ENCODE measurements around the gene RAB31. TPM values are rescaled to one million over a fixed set of nuclear protein-coding genes. Genes with fewer than 3 reads are reported as not detected.

Gene RAB31
- total RNA-seq, 1 donor from 2014 or later = 27.2 TPM

- DNase-seq = no peak
Measured at GRCh38 chr18:9714266-9715087, 6.4 kb downstream of the RAB31 start.

DNA sequence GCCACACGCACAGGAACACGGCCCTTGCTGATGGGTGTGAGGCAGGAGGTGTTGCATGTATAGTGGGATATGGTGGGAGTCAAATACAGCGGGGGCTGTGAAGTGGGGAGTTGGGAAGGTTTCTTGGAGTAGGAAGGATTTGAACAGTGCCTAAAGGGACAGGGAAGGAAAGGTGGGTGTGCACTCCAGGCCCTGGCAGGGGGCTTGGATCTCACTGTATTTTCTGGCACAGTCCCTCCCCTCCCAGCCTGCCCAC, 6.9 kb downstream of the RAB31 start:
- no peak for DNase-seq

GRCh38 chr18:9715978-9716774, 8.1 kb downstream of the RAB31 start:
- no peak for DNase-seq

DNA sequence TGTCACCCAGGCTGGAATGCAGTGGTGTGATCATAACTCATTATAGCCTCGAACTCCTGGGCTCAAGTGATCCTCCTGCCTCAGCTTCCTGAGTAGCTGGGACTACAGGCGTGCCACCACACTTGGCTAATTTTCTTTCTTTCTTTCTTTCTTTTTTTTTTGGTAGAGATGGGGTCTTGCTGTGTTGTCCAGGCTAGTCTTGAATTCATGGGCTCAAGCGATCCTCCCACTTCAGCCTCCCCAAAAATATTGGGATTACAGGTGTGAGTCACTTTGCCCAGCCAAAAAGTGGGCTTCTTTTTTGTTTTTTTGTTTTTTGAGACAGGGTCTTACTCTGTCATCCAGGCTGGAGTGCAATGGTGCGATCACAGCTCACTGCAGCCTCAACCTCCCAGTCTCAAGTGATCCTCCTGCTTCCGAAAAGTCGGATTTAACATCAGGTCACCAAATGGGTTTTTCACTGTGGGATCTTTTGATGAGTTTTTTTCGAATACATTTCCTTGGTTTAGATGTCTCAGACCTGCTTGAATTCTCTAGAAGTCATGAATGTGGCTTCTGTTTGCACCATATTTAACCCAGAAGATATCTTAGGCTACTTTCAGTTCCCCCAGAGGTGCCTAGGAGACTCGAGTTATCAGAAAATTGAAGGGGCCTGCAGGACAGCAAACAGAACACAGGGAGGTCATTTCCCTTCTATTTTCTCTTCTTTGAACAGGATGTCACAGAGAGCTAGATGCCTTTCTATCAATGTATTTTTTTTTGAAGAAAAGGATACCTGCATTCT, 8.9 kb downstream of the RAB31 start:
- DNase-seq = no peak

DNA sequence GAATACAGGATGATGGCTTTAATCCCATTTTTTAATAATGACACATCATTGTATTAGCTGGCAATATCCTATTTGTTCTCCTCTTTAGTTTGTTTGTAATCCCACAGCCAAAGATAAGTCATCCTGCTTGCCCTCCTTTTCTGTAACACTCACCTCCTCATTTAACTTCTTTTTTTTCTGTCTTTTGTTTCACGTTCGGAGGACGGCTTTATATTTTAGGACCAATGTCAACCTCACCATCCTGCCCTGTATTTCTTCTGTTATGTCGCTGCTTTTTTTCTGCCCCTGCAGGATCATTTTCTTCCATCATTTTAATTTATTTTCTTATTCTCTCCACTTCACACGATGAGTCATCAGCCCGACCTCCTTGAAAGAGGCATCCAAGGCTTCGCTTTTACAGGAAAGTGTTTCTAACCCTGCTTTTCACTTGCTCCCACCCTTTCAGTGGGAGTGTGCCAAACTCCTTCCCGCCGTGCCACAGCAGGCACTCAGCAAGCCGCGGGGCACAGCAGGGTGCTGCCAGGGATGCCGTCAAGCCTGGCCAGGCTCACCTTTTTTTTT, 11.4 kb downstream of the RAB31 start:
- peak; percentile 67 for DNase-seq

DNA sequence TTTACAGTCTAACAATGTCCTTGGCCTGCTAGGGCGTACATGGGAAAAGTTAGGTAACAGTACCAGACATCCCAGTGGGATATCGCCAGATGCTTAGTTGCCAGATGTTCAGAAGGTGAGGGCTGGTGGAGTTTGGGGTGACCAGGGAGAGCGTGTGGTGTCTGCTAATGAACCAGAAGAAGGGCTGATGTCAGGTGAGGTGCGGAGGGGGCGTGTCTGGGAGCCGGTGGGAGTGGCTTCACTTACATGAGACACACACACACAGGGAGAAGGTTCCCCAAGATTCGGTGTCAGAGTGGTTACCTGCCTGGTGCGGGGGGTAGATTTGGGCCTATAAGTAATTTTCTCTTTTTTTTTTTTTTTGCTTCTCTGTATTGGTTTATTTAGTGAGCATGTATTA, 12.2 kb downstream of the RAB31 start:
- DNase-seq = no peak

DNA sequence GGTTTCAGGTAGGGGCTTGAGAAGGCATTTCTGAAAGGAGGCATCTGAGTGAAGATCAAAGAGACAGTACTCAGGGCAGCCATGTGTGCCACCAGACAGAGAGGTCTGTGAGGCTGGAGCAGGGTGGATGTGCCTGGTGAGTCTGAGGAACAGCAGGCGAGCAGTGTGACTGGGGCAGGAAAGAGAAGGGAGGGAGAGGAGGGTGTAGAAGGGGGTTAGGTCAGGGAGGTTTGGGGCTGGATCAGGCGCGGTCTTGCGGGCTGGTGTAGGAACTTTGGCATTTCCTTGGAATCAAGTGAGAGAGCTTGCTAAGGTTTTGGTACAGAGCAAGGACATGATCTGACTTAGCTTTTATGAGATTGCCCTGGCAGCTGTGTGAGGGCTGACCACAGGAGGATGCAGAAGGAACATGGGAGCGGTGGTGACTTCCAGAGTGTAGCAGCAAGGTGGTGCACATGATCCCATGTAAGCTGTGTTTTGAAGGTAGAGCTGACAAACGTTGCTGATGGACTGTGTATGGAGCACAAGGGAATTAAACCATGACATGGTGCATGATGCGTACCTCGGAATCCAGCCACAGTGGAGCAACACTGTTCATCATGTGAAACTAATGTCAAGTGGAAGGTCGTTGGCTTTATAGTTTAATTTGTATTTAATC, 13.9 kb downstream of the RAB31 start:
- DNase-seq = no peak

GRCh38 chr18:9722691-9723090, 14.6 kb downstream of the RAB31 start:
- no peak for DNase-seq

DNA sequence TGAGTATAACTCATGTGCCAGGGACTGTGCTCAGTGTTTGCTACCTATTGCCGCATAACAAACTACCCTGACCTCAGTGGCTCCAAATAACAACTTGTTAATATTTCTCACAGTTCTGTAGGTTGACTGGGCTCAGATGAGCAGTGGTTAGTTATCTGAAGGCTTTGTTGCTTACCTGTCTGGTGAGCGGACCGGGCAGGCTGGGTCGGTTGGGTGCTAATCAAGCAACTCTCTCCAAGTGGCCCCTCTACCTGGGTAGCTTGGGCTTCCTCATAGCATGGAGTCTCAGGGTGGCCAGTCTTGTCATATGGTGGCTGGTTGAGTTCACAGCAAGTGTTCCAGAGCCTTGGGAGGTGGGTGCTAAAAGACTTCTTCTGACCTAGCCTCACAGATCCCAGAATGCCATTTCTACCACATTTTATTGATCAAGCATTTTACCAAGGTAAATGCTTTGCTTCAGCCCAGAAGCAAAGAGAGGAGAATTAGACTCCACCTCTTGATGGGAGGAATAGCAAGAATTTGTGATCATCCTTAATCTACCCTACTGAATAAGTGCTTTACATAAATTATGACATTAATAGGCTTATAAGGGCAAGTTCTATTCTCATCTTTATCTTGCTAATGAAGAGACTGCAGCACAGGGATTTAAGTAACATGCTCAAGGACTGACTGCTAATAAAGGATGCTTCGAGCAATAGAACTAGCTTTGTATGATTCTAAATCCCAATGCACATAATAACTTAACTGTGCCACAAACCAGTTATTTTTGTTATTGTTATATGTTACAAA, 16.9 kb downstream of the RAB31 start:
- no peak for DNase-seq

DNA sequence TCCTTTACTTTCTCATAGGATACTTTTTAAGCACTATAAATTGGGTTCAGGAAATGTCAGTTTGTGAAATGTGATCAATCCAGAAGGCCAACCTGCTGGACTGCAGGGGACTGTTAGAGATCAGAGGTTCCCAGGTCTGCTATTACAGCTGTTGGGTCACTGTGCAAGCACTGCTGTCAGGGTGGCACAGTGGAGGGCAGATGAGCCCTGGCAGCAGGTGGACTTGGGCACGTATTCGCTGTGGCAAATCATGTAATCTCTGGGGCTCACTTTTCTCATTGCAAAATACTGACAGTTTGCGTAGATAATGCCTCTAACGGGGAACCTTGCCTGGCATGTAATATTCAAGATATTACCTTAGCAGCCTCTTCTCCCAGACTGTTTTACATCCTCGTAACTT, 18.1 kb downstream of the RAB31 start:
- DNase-seq = no peak

DNA sequence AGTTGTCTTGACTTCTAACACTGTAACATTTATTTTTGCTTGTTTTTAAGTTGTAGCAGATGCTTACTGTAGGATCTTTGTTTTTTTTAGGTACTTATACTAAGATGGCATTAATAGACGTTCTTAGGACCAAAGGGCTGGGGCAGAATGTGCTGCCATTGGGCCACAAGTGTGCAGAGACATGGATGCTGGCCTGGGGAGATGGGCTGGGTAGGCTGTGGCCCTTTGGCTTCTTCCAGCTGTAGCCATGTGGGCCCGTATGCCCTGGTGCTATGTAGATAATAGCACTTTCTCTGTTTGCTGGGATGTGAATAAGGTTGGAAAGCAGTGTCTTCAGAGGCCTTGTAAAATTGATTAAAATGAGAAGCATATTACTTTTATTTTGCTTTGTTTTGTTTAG, 18.8 kb downstream of the RAB31 start:
- no peak for DNase-seq

- DNase-seq = no peak
Measured at GRCh38 chr18:9730786-9731185, 22.7 kb downstream of the RAB31 start.

DNA sequence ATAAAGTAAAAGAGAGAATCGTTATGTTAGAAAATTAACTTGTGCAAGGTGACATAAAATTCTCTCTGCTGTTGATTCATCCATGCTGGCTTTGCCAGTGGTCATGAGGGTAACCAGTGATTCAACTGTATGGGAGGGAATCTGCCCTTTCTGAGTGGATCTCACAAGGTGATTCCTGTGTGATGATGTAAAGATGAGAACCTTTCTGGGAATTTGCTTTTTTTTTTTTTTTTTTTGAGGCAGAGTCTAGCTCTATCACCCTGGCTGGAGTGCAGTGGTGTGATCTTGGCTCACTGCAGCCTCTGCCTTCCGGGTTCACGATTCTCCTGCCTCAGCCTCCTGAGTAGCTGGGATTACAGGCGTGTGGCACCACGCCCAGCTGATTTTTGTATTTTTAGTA, 23.3 kb downstream of the RAB31 start:
- DNase-seq = no peak

GRCh38 chr18:9732031-9732430, 23.9 kb downstream of the RAB31 start:
- DNase-seq = no peak

DNA sequence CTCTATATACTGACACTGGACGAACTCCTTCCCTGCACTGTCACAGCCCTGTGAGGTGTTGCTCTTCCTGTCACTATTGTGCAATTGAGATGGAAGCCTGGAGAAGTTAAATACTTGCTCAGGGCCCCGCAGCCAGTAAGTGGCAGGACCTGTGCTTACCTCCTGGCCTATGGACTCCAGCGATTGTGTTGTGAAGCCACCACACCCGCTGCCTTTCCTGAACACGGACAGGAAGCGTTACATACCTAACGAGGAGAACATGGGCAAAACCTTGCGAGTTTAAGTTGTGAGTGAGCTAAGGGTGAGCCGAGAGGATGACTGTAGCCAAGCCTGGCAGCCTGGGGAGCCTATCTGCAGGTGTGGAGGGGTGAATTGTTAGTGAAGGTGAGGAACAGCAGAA, 26.1 kb downstream of the RAB31 start:
- peak; percentile 39 for DNase-seq

GRCh38 chr18:9735238-9735637, 27.1 kb downstream of the RAB31 start:
- no peak for DNase-seq

GRCh38 chr18:9735879-9736278, 27.8 kb downstream of the RAB31 start:
- DNase-seq = no peak

GRCh38 chr18:9736286-9736835, 28.3 kb downstream of the RAB31 start:
- DNase-seq = no peak

- no peak for DNase-seq
Measured at GRCh38 chr18:9737006-9737405, 28.9 kb downstream of the RAB31 start.

- DNase-seq = peak; percentile 5
Measured at GRCh38 chr18:9737472-9738121, 29.5 kb downstream of the RAB31 start.

Data from dermis blood vessel endothelial cell (primary cell).